Astrocyte (in vitro differentiated cells and primary cell): ENCODE data around the gene PPM1B.

ENCODE experiments used
- EZH2 ChIP-seq: IDR thresholded peaks from 2 replicates; pipeline ENCODE4 v1.6.1; 2012; ENCODE audit warnings: mild to moderate bottlenecking, low read length, inconsistent platforms; ENCODE audit not compliant: insufficient read depth
- TF ChIP-seq, protein P1 (sequence below): IDR thresholded peaks from 2 replicates; pipeline ENCODE4 v1.5.1; 2011; ENCODE audit warnings: low read depth, mild to moderate bottlenecking, inconsistent platforms, low read length, moderate library complexity; ENCODE audit not compliant: insufficient read depth

DNA sequence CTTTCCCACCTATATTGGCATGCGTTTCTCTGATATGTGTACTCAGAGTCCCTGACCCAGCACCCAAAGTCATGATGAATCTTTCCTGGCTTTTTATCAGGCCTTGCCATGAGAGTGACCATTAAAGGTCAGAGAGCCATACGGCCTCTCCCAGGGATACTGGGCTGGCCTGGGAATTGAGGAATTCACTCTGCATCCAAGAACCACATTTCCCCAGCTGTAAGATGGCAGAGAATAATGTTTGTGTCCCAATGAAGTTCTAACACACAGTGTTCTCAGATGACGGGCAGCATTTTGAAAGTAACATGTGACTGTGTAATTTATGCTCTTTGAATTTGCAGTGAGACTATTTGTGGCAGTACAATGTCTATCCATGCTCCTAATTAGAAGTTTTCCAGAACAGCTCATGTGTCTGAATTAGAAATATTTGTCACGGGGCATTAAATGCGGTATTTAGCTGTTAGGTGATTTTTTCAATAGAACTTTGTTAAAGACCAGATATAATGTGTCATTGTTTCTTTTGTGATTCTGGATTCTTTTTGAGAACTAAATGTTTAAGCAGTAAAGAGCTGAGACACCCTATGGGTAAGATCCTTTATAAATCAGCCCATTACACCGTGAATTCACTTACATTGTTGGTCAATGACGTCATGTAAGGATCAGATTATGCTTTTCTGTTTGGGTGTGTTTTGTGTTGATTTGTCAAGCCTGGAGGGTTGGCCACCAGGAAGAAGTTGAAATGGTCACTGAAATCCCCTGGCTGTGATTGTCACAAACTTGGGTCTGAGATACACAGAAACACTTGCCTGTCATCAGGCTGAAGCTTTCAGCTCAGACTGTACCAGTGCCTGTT is 99.3 kb downstream of the PPM1B start:
- no peak for TF ChIP-seq EZH2
- TF ChIP-seq, protein P1, sequence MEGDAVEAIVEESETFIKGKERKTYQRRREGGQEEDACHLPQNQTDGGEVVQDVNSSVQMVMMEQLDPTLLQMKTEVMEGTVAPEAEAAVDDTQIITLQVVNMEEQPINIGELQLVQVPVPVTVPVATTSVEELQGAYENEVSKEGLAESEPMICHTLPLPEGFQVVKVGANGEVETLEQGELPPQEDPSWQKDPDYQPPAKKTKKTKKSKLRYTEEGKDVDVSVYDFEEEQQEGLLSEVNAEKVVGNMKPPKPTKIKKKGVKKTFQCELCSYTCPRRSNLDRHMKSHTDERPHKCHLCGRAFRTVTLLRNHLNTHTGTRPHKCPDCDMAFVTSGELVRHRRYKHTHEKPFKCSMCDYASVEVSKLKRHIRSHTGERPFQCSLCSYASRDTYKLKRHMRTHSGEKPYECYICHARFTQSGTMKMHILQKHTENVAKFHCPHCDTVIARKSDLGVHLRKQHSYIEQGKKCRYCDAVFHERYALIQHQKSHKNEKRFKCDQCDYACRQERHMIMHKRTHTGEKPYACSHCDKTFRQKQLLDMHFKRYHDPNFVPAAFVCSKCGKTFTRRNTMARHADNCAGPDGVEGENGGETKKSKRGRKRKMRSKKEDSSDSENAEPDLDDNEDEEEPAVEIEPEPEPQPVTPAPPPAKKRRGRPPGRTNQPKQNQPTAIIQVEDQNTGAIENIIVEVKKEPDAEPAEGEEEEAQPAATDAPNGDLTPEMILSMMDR: no peak
